Gastrocnemius medialis (tissue), 4 donors: ENCODE results near the gene GIT1. TPM values are rescaled to one million over a fixed set of nuclear protein-coding genes. Genes with fewer than 3 reads are reported as not detected.

ENCODE experiments used
- ATAC-seq, 2 donors: fragments of 150-250 bp; one replicate each; pipeline ENCODE4 v1.9.1; 2016
- DNase-seq, 2 donors: peaks; one replicate each; pipeline ENCODE4 v3.0.0-alpha.2; 2019
- H3K27ac ChIP-seq, 4 donors: fragments of 200-600 bp; sonication (generic); 1 replicate in 1 of 4; 2 replicates in 3 of 4; pipeline ENCODE4 v1.5.1; 2016 to 2018; ENCODE audit warnings: mild to moderate bottlenecking in 2 of 4, moderate library complexity in 1 of 4
- H3K27me3 ChIP-seq, 3 donors: fragments of 200-600 bp; sonication (generic) in 2 of 3; 1 replicate in 1 of 3; 2 replicates in 2 of 3; pipeline versions ENCODE4 v1.5.1 to v1.6.0; 2016 to 2019; ENCODE audit warnings: mild to moderate bottlenecking in 1 of 3, moderate library complexity in 1 of 3
- H3K36me3 ChIP-seq, 2 donors: fragments of 200-600 bp; sonication (generic) in 1 of 2; one replicate each; pipeline ENCODE4 v1.5.1; 2017 to 2018
- H3K4me1 ChIP-seq, 2 donors: fragments of 200-600 bp; sonication (generic) in 1 of 2; one replicate each; pipeline ENCODE4 v1.5.1; 2016 to 2017; ENCODE audit warnings: mild to moderate bottlenecking in 2 of 2
- H3K4me3 ChIP-seq, 4 donors: fragments of 200-600 bp; sonication (generic) in 3 of 4; 1 replicate in 1 of 4; 2 replicates in 3 of 4; pipeline ENCODE4 v1.5.1; 2016 to 2019; ENCODE audit warnings: mild to moderate bottlenecking in 2 of 4
- H3K9me3 ChIP-seq, 3 donors: fragments of 200-600 bp; sonication (generic) in 2 of 3; 1 replicate in 1 of 3; 2 replicates in 2 of 3; pipeline ENCODE4 v1.5.1; 2016 to 2019
- CTCF ChIP-seq, 5 experiments: fragments of 450-650 bp in 3 of 5; fragments of 200-600 bp in 2 of 5; sonication (generic) in 2 of 5; IDR thresholded peaks in 4 of 5; conservative IDR thresholded peaks in 1 of 5; 1 replicate in 4 of 5; 2 replicates in 1 of 5; pipeline ENCODE4 v1.5.1; 2016 to 2019; ENCODE audit warnings: antibody characterized with exemption in 5 of 5, mild to moderate bottlenecking in 3 of 5, moderate library complexity in 3 of 5
- POLR2A ChIP-seq, 2 donors: fragments of 450-650 bp; IDR thresholded peaks; one replicate each; pipeline ENCODE4 v1.6.1; 2017; ENCODE audit warnings: antibody characterized with exemption in 2 of 2, mild to moderate bottlenecking in 2 of 2, moderate library complexity in 2 of 2
- in situ Hi-C, 4 donors: fragments of 200-750 bp; cut with MboI; loops; one replicate each; pipeline versions ENCODE4 v1.15.0 to v1.8.0; 2017; ENCODE audit warnings: low sequenced_read_pairs in 4 of 4
- intact Hi-C: fragments of 100-400 bp; cut with DNase I; formaldehyde crosslinking; loops from one replicate; pipeline ENCODE4 v1.15.1; 2023; ENCODE audit warnings: low total_unique reads
- total RNA-seq, 4 donors: library from RNA; depleted of rRNA; stranded (reverse); fragments of >200 nt; gene quantifications; one replicate each; pipeline versions ENCODE4 v1.1.0 to v1.2.3, GENCODE V29; 2016

The GIT1 gene
- total RNA-seq, 4 donors from 2014 or later, result 30.2 to 62.2 (median 41.1) TPM

- H3K4me1 ChIP-seq, result peaks cover 6 to 14% of the 10 kb centered on the region in 2 donors
- peaks cover 0 to 21% of the 10 kb centered on the region in 2 donors for H3K36me3 ChIP-seq
- intact Hi-C loops (no loop called here), in situ Hi-C loops (no loop called here)
- H3K27ac ChIP-seq, result no peak overlapping the region
- H3K4me3 ChIP-seq, result no peak overlapping the region
- no peak for DNase-seq
- H3K9me3 ChIP-seq, result no peaks in the 10 kb centered on the region
- TF ChIP-seq POLR2A (IDR thresholded peaks at IDR 0.05), result no peak
- H3K27me3 ChIP-seq, result no peaks in the 10 kb centered on the region
- ATAC-seq, result no peak
Measured at GRCh38 chr17:29546085-29546484, 43.4 kb downstream of the GIT1 start.

- ATAC-seq (no peak), DNase-seq (no peak)
- in situ Hi-C loops, result no loop called here
- intact Hi-C loops, result no loop called here
- H3K27me3 ChIP-seq, result no peaks in the 10 kb centered on the region
- no peaks in the 10 kb centered on the region for H3K9me3 ChIP-seq
- no peak for TF ChIP-seq POLR2A (IDR thresholded peaks at IDR 0.05)
- TF ChIP-seq CTCF (IDR thresholded peaks at IDR 0.05 in 4 of 5, conservative IDR thresholded peaks at IDR 0.05 in 1 of 5), result no peak
- no peak overlapping the region for H3K4me3 ChIP-seq
- no peak overlapping the region for H3K27ac ChIP-seq
- peaks cover 0 to 33% of the 10 kb centered on the region in 2 donors for H3K36me3 ChIP-seq
- peaks cover 0 to 1% of the 10 kb centered on the region in 2 donors for H3K4me1 ChIP-seq
Measured at GRCh38 chr17:29544066-29544465, 45.4 kb downstream of the GIT1 start.

- TF ChIP-seq POLR2A (IDR thresholded peaks at IDR 0.05), result no peak
- no peak for TF ChIP-seq CTCF (IDR thresholded peaks at IDR 0.05 in 4 of 5, conservative IDR thresholded peaks at IDR 0.05 in 1 of 5)
- in situ Hi-C loops, result no loop called here
- Histone ChIP-seq H3K9me3 (no peaks in the 10 kb centered on the region), H3K27ac (no peak overlapping the region), H3K4me1 (no peaks in the 10 kb centered on the region), H3K36me3 (peaks cover 0 to 51% of the 10 kb centered on the region in 2 donors), H3K27me3 (no peaks in the 10 kb centered on the region), H3K4me3 (no peak overlapping the region)
- DNase-seq (no peak), ATAC-seq (no peak)
- intact Hi-C loops, result no loop called here
Measured at GRCh38 chr17:29533976-29534375, 55.5 kb downstream of the GIT1 start.

- intact Hi-C loops (no loop called here), in situ Hi-C loops (no loop called here)
- H3K4me1 ChIP-seq, result no peaks in the 10 kb centered on the region
- H3K9me3 ChIP-seq, result no peaks in the 10 kb centered on the region
- ATAC-seq (no peak), DNase-seq (no peak)
- H3K4me3 ChIP-seq, result no peak overlapping the region
- peaks cover 0 to 40% of the 10 kb centered on the region in 2 donors for H3K36me3 ChIP-seq
- no peak overlapping the region for H3K27ac ChIP-seq
- TF ChIP-seq POLR2A (IDR thresholded peaks at IDR 0.05), result no peak
- TF ChIP-seq CTCF (IDR thresholded peaks at IDR 0.05 in 4 of 5, conservative IDR thresholded peaks at IDR 0.05 in 1 of 5), result no peak
- no peaks in the 10 kb centered on the region for H3K27me3 ChIP-seq
Measured at GRCh38 chr17:29526322-29526721, 63.1 kb downstream of the GIT1 start.

GRCh38 chr17:29524692-29525091, 64.8 kb downstream of the GIT1 start:
- H3K27me3 ChIP-seq, result no peaks in the 10 kb centered on the region
- no peak overlapping the region for H3K27ac ChIP-seq
- in situ Hi-C loops (no loop called here), intact Hi-C loops (no loop called here)
- no peaks in the 10 kb centered on the region for H3K9me3 ChIP-seq
- no peak for DNase-seq
- peaks cover 0 to 43% of the 10 kb centered on the region in 2 donors for H3K36me3 ChIP-seq
- no peak for TF ChIP-seq POLR2A (IDR thresholded peaks at IDR 0.05)
- TF ChIP-seq CTCF (IDR thresholded peaks at IDR 0.05 in 4 of 5, conservative IDR thresholded peaks at IDR 0.05 in 1 of 5), result no peak
- no peak overlapping the region for H3K4me3 ChIP-seq
- ATAC-seq, result no peak
- H3K4me1 ChIP-seq, result no peaks in the 10 kb centered on the region

Other genes starting within 250 kb of the GIT1 start
- gene TAOK1, start 199.3 kb downstream of the GIT1 start, total RNA-seq, result 10 to 100 TPM; 30.1 to 48.4 (median 35.7) TPM
- gene ABHD15, start 22.6 kb downstream of the GIT1 start, total RNA-seq, result 1 to 10 TPM; 2.6 to 5.7 (median 5.0) TPM
- 10 to 100 TPM; 31.0 to 50.2 (median 32.1) TPM for gene TP53I13, start 20.9 kb downstream of the GIT1 start, total RNA-seq
- 10 to 100 TPM in 1 of 4 donors, 1 to 10 TPM in 3; 8.2 to 11.5 (median 9.2) TPM for gene ANKRD13B, start 3.5 kb upstream of the GIT1 start, total RNA-seq
- 100 to 1,000 TPM; 409 to 694 (median 563) TPM for gene CORO6, start 33.3 kb upstream of the GIT1 start, total RNA-seq